ENCODE data around the gene SLC6A16. TPM values are rescaled to one million over a fixed set of nuclear protein-coding genes. Genes with fewer than 3 reads are reported as not detected.

Gene SLC6A16
- total and polyA plus RNA-seq, 7 donors = 0.07 to 0.95 (median 0.27) TPM

- Histone ChIP-seq H3K4me1 (no peaks in the 10 kb centered on the region), H3K27me3 (ENCODE audit: insufficient read depth in 3 of 3, low read length in 2 of 3) (no peaks in the 10 kb centered on the region), H3K27ac (no peak overlapping the region), H3K36me3 (ENCODE audit: insufficient read depth in 1 of 2, low read depth in 1 of 2) (peaks cover 2 to 86% of the 10 kb centered on the region in 2 donors), H3K4me3 (no peak overlapping the region), H3K9me3 (no peaks in the 10 kb centered on the region)
- ATAC-seq (no peak), DNase-seq (no peak)
- TF ChIP-seq CTCF (IDR thresholded peaks at IDR 0.05) = no peak
- intact Hi-C loops (cut with DNase I) = no loop called here
- WGBS, 3 donors = 92 to 95% (median 95%) methylated on average over 15 of the region's 15 CpGs
These were observed 22.2 kb upstream of the SLC6A16 start for GRCh38 chr19:49347191-49347590.

GRCh38 chr19:49344505-49345423 is 19.8 kb upstream of the SLC6A16 start:
- intact Hi-C loops (cut with DNase I) = no loop called here
- ATAC-seq = no peak

GRCh38 chr19:49343123-49343522 is 18.1 kb upstream of the SLC6A16 start:
- Histone ChIP-seq H3K9me3 (no peaks in the 10 kb centered on the region), H3K27me3 (ENCODE audit: insufficient read depth in 3 of 3, low read length in 2 of 3) (no peaks in the 10 kb centered on the region), H3K4me3 (no peak overlapping the region), H3K27ac (no peak overlapping the region), H3K36me3 (ENCODE audit: insufficient read depth in 1 of 2, low read depth in 1 of 2) (peaks cover 0 to 66% of the 10 kb centered on the region in 2 donors), H3K4me1 (peaks cover 5% of the 10 kb centered on the region)
- ATAC-seq (no peak), DNase-seq (no peak)
- TF ChIP-seq CTCF (IDR thresholded peaks at IDR 0.05) = no peak
- WGBS, 3 donors = 93 to 96% (median 93%) methylated on average over 6 to 7 of the region's 7 CpGs
- intact Hi-C loops (cut with DNase I) = no loop called here

More at GRCh38 chr19:49344505-49345423, 19.8 kb upstream of the SLC6A16 start:
- Histone ChIP-seq H3K4me3 (no peak overlapping the region), H3K36me3 (ENCODE audit: insufficient read depth in 1 of 2, low read depth in 1 of 2) (peaks cover 0 to 82% of the 10 kb centered on the region in 2 donors), H3K9me3 (no peaks in the 10 kb centered on the region), H3K4me1 (peaks cover 2% of the 10 kb centered on the region), H3K27me3 (ENCODE audit: insufficient read depth in 3 of 3, low read length in 2 of 3) (no peaks in the 10 kb centered on the region), H3K27ac (no peak overlapping the region)
- DNase-seq = no peak
- no peak for TF ChIP-seq CTCF (IDR thresholded peaks at IDR 0.05)
- 76 to 82% (median 80%) methylated on average over 11 of the region's 11 CpGs for WGBS, 3 donors

- H3K36me3 ChIP-seq (ENCODE audit: insufficient read depth in 1 of 2, low read depth in 1 of 2) = peaks cover 0 to 60% of the 10 kb centered on the region in 2 donors
- 90 to 95% (median 91%) methylated on average over 11 of the region's 11 CpGs for WGBS, 3 donors
- DNase-seq = no peak
These were observed 17.3 kb upstream of the SLC6A16 start for GRCh38 chr19:49342291-49342721.

More at GRCh38 chr19:49342291-49342721, 17.3 kb upstream of the SLC6A16 start:
- Histone ChIP-seq H3K9me3 (no peaks in the 10 kb centered on the region), H3K27me3 (ENCODE audit: insufficient read depth in 3 of 3, low read length in 2 of 3) (no peaks in the 10 kb centered on the region), H3K4me1 (peaks cover 5% of the 10 kb centered on the region), H3K4me3 (no peak overlapping the region), H3K27ac (no peak overlapping the region)
- intact Hi-C loops (cut with DNase I) = no loop called here
- TF ChIP-seq CTCF (IDR thresholded peaks at IDR 0.05) = no peak
- no peak for ATAC-seq
